ENCODE results near the gene SAFB. TPM values are rescaled to one million over a fixed set of nuclear protein-coding genes. Genes with fewer than 3 reads are reported as not detected.

The SAFB gene
- total RNA-seq, 1 experiment from 2014 or later = 68.7 TPM

GRCh38 chr19:5695649-5696195 is 72.8 kb downstream of the SAFB start:
- CTCF ChIA-PET = no interaction called here
- no peaks in the 10 kb centered on the region for H3K9me2 ChIP-seq (ENCODE audit: insufficient read depth)
- no peak overlapping the region for H3K27ac ChIP-seq
- H3K27me3 ChIP-seq (ENCODE audit: insufficient read depth, low read depth) = no peaks in the 10 kb centered on the region
- peaks cover 29% of the 10 kb centered on the region for H3F3A ChIP-seq (ENCODE audit: insufficient read depth, low read depth)
- peaks cover 6% of the 10 kb centered on the region; the same call in 1 of the 2 replicates for H3K36me3 ChIP-seq (ENCODE audit: low read depth)
- no peaks in the 10 kb centered on the region for H3K4me1 ChIP-seq (replicated peaks; ENCODE audit: insufficient read depth)
- POLR2A ChIA-PET (ENCODE audit: unreplicated experiment) = interaction anchor here (0.6 kb wide), 1 partner anchor 1105 kb away, joined by 3 read pairs; no protein-coding TSS in a partner anchor
- H3K4me2 ChIP-seq = no peak overlapping the region
- no peak overlapping the region for H3K4me3 ChIP-seq
- no TSS peak for BruUV-seq (replicated peaks)
- H3K9me3 ChIP-seq (ENCODE audit: insufficient read depth, low read depth) = no peaks in the 10 kb centered on the region
- intact Hi-C loops (cut with micrococcal nuclease; ENCODE audit: unreplicated experiment) = no loop called here
- no peak for DNase-seq
- no peak overlapping the region for H2AFZ ChIP-seq
- H4K20me1 ChIP-seq (ENCODE audit: insufficient read depth) = peaks cover 42% of the 10 kb centered on the region
- TF ChIP-seq EZH2 (IDR thresholded peaks at IDR 0.05; ENCODE audit: low read depth) = no peak
- TF ChIP-seq, protein P1, sequence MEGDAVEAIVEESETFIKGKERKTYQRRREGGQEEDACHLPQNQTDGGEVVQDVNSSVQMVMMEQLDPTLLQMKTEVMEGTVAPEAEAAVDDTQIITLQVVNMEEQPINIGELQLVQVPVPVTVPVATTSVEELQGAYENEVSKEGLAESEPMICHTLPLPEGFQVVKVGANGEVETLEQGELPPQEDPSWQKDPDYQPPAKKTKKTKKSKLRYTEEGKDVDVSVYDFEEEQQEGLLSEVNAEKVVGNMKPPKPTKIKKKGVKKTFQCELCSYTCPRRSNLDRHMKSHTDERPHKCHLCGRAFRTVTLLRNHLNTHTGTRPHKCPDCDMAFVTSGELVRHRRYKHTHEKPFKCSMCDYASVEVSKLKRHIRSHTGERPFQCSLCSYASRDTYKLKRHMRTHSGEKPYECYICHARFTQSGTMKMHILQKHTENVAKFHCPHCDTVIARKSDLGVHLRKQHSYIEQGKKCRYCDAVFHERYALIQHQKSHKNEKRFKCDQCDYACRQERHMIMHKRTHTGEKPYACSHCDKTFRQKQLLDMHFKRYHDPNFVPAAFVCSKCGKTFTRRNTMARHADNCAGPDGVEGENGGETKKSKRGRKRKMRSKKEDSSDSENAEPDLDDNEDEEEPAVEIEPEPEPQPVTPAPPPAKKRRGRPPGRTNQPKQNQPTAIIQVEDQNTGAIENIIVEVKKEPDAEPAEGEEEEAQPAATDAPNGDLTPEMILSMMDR (conservative IDR thresholded peaks at IDR 0.05) = no peak
- peaks cover 31% of the 10 kb centered on the region for H3K79me2 ChIP-seq (ENCODE audit: low read depth)

- DNase-seq = no peak
- Histone ChIP-seq H3K9me2 (ENCODE audit: insufficient read depth) (no peaks in the 10 kb centered on the region), H3K79me2 (ENCODE audit: low read depth) (peaks cover 24% of the 10 kb centered on the region), H4K20me1 (ENCODE audit: insufficient read depth) (peaks cover 42% of the 10 kb centered on the region), H3K4me2 (no peak overlapping the region), H3F3A (ENCODE audit: insufficient read depth, low read depth) (peaks cover 29% of the 10 kb centered on the region), H2AFZ (no peak overlapping the region), H3K36me3 (ENCODE audit: low read depth) (no peaks in the 10 kb centered on the region; the same call in 1 of the 2 replicates), H3K27ac (no peak overlapping the region), H3K4me1 (replicated peaks; ENCODE audit: insufficient read depth) (no peaks in the 10 kb centered on the region), H3K4me3 (no peak overlapping the region), H3K27me3 (ENCODE audit: insufficient read depth, low read depth) (no peaks in the 10 kb centered on the region), H3K9me3 (ENCODE audit: insufficient read depth, low read depth) (no peaks in the 10 kb centered on the region)
- POLR2A ChIA-PET (ENCODE audit: unreplicated experiment) = no interaction called here
- BruUV-seq (replicated peaks) = no TSS peak
- intact Hi-C loops (cut with micrococcal nuclease; ENCODE audit: unreplicated experiment) = no loop called here
- TF ChIP-seq, protein P1 (conservative IDR thresholded peaks at IDR 0.05) = no peak
- TF ChIP-seq EZH2 (IDR thresholded peaks at IDR 0.05; ENCODE audit: low read depth) = no peak
- CTCF ChIA-PET = no interaction called here
Observed at GRCh38 chr19:5696196-5697021, 73.5 kb downstream of the SAFB start.

DNA sequence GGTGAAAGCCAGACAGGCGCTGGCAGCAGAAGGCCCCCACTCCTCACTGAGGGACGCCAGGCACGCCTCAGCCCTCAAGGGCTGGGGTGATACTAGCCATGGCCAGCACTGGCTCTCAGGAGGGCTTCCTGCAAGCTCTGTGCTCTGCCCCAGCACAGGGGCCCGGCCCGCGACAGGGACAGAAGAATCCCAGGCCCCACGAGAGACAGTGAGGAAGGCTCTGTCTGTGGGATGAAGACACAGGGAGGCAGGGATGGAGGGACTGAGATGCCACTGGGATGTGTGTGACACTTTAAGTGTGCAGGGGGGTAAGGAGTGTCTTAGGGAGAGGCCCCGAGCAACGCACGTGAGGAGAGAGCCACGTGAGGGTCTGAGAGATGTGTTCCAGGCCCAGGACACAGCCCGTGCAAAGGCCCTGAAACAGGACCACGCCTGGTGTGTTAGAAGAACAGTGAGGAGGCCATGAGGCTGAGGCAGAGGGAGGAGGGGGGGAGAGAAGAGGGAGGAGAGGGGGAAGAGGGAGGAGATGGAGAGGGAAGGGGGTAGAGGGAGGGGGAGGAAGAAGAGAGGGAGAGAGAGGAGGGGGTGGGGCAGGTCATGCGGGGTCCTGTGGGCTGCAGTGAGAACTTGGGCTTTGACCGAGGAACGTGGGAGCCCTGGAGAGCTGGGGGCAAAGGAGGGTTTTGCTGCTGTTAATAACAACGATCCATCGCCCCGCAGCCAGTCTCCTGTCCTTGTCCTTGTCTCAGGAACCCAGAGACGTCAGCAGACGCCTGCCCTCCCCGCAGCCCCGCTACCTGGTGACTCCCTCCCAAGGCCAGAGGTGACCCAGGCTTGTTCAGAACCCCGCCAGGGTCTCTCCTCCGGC is 74.4 kb downstream of the SAFB start:
- H2AFZ ChIP-seq = no peak overlapping the region
- ChIA-PET POLR2A (ENCODE audit: unreplicated experiment) (no interaction called here), CTCF (no interaction called here)
- H3K4me2 ChIP-seq = no peak overlapping the region
- peaks cover 34% of the 10 kb centered on the region for H4K20me1 ChIP-seq (ENCODE audit: insufficient read depth)
- TF ChIP-seq, protein P1 (conservative IDR thresholded peaks at IDR 0.05) = no peak
- TF ChIP-seq EZH2 (IDR thresholded peaks at IDR 0.05; ENCODE audit: low read depth) = no peak
- H3K27ac ChIP-seq = no peak overlapping the region
- H3K4me3 ChIP-seq = no peak overlapping the region
- peaks cover 16% of the 10 kb centered on the region for H3K79me2 ChIP-seq (ENCODE audit: low read depth)
- BruUV-seq (replicated peaks) = no TSS peak
- no peaks in the 10 kb centered on the region for H3K9me3 ChIP-seq (ENCODE audit: insufficient read depth, low read depth)
- H3K27me3 ChIP-seq (ENCODE audit: insufficient read depth, low read depth) = no peaks in the 10 kb centered on the region
- no peaks in the 10 kb centered on the region; the same call in 1 of the 2 replicates for H3K36me3 ChIP-seq (ENCODE audit: low read depth)
- intact Hi-C loops (cut with micrococcal nuclease; ENCODE audit: unreplicated experiment) = no loop called here
- no peak for DNase-seq
- no peaks in the 10 kb centered on the region for H3K9me2 ChIP-seq (ENCODE audit: insufficient read depth)
- peaks cover 27% of the 10 kb centered on the region; the same call in 1 of the 2 replicates for H3F3A ChIP-seq (ENCODE audit: insufficient read depth, low read depth)
- H3K4me1 ChIP-seq (replicated peaks; ENCODE audit: insufficient read depth) = no peaks in the 10 kb centered on the region

Measured in PC-9 (cell line).